ENCODE results near the gene MPV17L2. TPM values are rescaled to one million over a fixed set of nuclear protein-coding genes. Genes with fewer than 3 reads are reported as not detected.

MPV17L2 gene
- total and polyA plus RNA-seq, 2 donors (not counting 3 experiments of a cell fraction or from before 2014, with no cell fraction given): 13.8 to 27.6 TPM

DNA sequence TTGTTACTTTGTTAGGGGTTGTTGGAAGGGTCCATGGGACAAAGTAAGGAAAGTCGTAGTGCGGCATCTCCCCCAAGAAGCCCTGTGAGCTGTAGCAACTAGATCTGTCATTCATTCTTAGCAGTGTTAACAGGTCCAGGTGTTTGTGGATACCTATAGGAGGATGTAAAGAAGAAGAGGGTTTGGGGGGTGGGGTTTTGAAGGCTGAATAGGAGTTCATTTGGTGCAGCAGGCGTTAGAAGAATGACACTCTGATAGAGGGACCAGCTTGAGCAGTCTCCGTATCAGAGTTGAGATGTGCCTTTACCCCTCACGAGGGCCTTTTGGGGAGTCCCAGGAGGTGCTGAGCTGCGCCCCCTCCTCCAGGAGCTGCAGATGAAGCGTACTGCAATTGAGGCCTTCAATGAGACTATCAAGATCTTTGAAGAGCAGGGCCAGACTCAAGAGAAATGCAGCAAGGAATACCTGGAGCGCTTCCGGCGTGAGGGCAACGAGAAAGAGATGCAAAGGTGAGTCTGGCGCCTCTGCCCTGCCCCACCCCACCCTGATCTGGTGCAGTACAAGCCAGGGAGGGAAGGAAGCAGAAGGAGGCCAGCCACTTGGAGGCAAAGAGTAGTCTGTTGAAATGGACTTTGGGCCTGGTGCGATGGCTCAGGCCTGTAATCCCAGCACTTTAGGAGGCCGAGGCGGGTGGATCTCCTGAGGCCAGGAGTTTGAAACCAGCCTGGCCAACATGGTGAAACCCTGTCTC lies 27.0 kb upstream of the MPV17L2 start:
- FAIRE-seq (no peak), DNase-seq (ENCODE audit: low read depth, low spot score) (no peak)
- Histone ChIP-seq H3K79me2 (ENCODE audit: control insufficient read depth, insufficient read depth, low read length) (no peaks in the 10 kb centered on the region), H3K27me3 (ENCODE audit: control insufficient read depth in 2 of 2, insufficient read depth in 2 of 2, low read length in 2 of 2) (no peaks in the 10 kb centered on the region), H4K20me1 (replicated peaks; ENCODE audit: control insufficient read depth, extremely low read depth, insufficient read depth, low read length) (no peaks in the 10 kb centered on the region), H3K9ac (replicated peaks; ENCODE audit: extremely low read depth, insufficient read depth, low read length) (no peak overlapping the region), H3K4me3 (replicated peaks in 1 of 3; ENCODE audit: insufficient read depth in 1 of 3, low read depth in 1 of 3, low read length in 3 of 3) (no peak overlapping the region), H3K9me1 (replicated peaks; ENCODE audit: control insufficient read depth, extremely low read depth, insufficient read depth, low read length) (no peaks in the 10 kb centered on the region), H3K27ac (ENCODE audit: insufficient read depth, low read depth, low read length) (no peak overlapping the region), H3K9me3 (replicated peaks; ENCODE audit: control insufficient read depth, insufficient read depth, low read length) (no peaks in the 10 kb centered on the region), H2AFZ (ENCODE audit: low read depth, low read length) (no peak overlapping the region), H3K36me3 (ENCODE audit: control insufficient read depth in 2 of 2, extremely low read depth in 1 of 2, insufficient read depth in 2 of 2, low read length in 2 of 2) (peaks cover 8 to 41% of the 10 kb centered on the region in 2 experiments), H3K4me2 (ENCODE audit: insufficient read depth, low read length) (no peak overlapping the region), H3K4me1 (ENCODE audit: control insufficient read depth, extremely low read depth, insufficient read depth, low read length) (peaks cover under 1% of the 10 kb centered on the region)
- ChIA-PET CTCF (interaction anchor here (1.2 to 6.0 kb wide), 2 partner anchors 55 to 86 kb away, joined by 4 to 138 read pairs; no protein-coding TSS in a partner anchor), POLR2A (no interaction called here)
- intact Hi-C loops (cut with micrococcal nuclease) (no loop called here), dilution Hi-C loops (cut with MboI; ENCODE audit: extremely low pct_ligation_motif_present, low sequenced_read_pairs) (no loop called here)
- TF ChIP-seq GATA2 (IDR thresholded peaks at IDR 0.05; ENCODE audit: insufficient read depth, insufficient read length, low read depth, low read length) (no peak), JUN (IDR thresholded peaks at IDR 0.05; ENCODE audit: borderline replicate concordance, insufficient read depth, insufficient read length, low read depth) (no peak), EZH2 (IDR thresholded peaks at IDR 0.05; ENCODE audit: borderline replicate concordance, low read depth, low read length, severe bottlenecking) (no peak), MYC (IDR thresholded peaks at IDR 0.05; ENCODE audit: low read depth, low read length) (no peak), POLR2A (IDR thresholded peaks at IDR 0.05; ENCODE audit: low read depth, low read length) (no peak), POLR2AphosphoS5 (IDR thresholded peaks at IDR 0.05; ENCODE audit: insufficient read depth, low read depth, low read length) (no peak), FOS (IDR thresholded peaks at IDR 0.05; ENCODE audit: borderline replicate concordance, insufficient read depth, low read length) (no peak)
- TF ChIP-seq, protein P1, sequence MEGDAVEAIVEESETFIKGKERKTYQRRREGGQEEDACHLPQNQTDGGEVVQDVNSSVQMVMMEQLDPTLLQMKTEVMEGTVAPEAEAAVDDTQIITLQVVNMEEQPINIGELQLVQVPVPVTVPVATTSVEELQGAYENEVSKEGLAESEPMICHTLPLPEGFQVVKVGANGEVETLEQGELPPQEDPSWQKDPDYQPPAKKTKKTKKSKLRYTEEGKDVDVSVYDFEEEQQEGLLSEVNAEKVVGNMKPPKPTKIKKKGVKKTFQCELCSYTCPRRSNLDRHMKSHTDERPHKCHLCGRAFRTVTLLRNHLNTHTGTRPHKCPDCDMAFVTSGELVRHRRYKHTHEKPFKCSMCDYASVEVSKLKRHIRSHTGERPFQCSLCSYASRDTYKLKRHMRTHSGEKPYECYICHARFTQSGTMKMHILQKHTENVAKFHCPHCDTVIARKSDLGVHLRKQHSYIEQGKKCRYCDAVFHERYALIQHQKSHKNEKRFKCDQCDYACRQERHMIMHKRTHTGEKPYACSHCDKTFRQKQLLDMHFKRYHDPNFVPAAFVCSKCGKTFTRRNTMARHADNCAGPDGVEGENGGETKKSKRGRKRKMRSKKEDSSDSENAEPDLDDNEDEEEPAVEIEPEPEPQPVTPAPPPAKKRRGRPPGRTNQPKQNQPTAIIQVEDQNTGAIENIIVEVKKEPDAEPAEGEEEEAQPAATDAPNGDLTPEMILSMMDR (IDR thresholded peaks at IDR 0.05; ENCODE audit: extremely low read depth in 1 of 2, insufficient read depth in 1 of 2, low read depth in 1 of 2, low read length in 2 of 2): no peak
- TF ChIP-seq, protein P2, sequence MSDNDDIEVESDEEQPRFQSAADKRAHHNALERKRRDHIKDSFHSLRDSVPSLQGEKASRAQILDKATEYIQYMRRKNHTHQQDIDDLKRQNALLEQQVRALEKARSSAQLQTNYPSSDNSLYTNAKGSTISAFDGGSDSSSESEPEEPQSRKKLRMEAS (IDR thresholded peaks at IDR 0.05; ENCODE audit: insufficient read depth, insufficient read length): no peak
- no TSS peak for BruUV-seq (replicated peaks)
